Measurements from ENCODE around the gene ASMT. TPM values are rescaled to one million over a fixed set of nuclear protein-coding genes. Genes with fewer than 3 reads are reported as not detected.

ASMT gene
- total RNA-seq, 1 experiment from 2014 or later, result not detected

GRCh38 chrX:1596676-1597344, 18.0 kb upstream of the ASMT start:
- no peak overlapping the region for H3K4me2 ChIP-seq (ENCODE audit: low read length)
- intact Hi-C loops (cut with micrococcal nuclease), result no loop called here
- ATAC-seq (no peak), DNase-seq (ENCODE audit: low read depth, low spot score) (no peak)
- no peak overlapping the region for H2AFZ ChIP-seq (ENCODE audit: low read depth, low read length, poor library complexity, severe bottlenecking)
- peaks cover 14 to 45% of the 10 kb centered on the region in 2 experiments; a peak in 3 of 4 replicates for H3K36me3 ChIP-seq (ENCODE audit: control insufficient read depth in 1 of 2, insufficient read depth in 2 of 2, low read length in 2 of 2)
- H3K4me1 ChIP-seq (ENCODE audit: control insufficient read depth in 1 of 2, insufficient read depth in 2 of 2, low read length in 2 of 2), result peaks cover 0 to 6% of the 10 kb centered on the region in 2 experiments; a peak in 2 of 4 replicates
- no TSS peak for BruUV-seq (replicated peaks)
- H3K27me3 ChIP-seq (ENCODE audit: insufficient read depth, low read length), result no peaks in the 10 kb centered on the region
- H3K4me3 ChIP-seq (replicated peaks in 1 of 2; ENCODE audit: low read depth in 1 of 2, low read length in 2 of 2), result no peak overlapping the region
- no peaks in the 10 kb centered on the region for H3K9me3 ChIP-seq (ENCODE audit: control insufficient read depth in 1 of 2, insufficient read depth in 1 of 2, low read depth in 1 of 2, low read length in 2 of 2)
- no peak overlapping the region for H3K27ac ChIP-seq (ENCODE audit: low read depth, low read length)
- no peaks in the 10 kb centered on the region for H3K9me2 ChIP-seq (ENCODE audit: insufficient read depth)
- TF ChIP-seq ATF3 (IDR thresholded peaks at IDR 0.05), result no peak
- no peak for TF ChIP-seq FOSL1 (IDR thresholded peaks at IDR 0.05; ENCODE audit: low read depth)
- no peak for TF ChIP-seq ZFX (IDR thresholded peaks at IDR 0.05)
- no peak for TF ChIP-seq JUND (IDR thresholded peaks at IDR 0.05)
- no peak for TF ChIP-seq REST (IDR thresholded peaks at IDR 0.05; ENCODE audit: low read depth)
- TF ChIP-seq EZH2 (IDR thresholded peaks at IDR 0.05), result no peak
- TF ChIP-seq CTCF (IDR thresholded peaks at IDR 0.05 in 2 of 3, conservative IDR thresholded peaks at IDR 0.05 in 1 of 3; ENCODE audit: borderline replicate concordance in 1 of 3, insufficient read depth in 1 of 3, low read depth in 2 of 3, low read length in 2 of 3), result no peak
- no peak for TF ChIP-seq SP1 (IDR thresholded peaks at IDR 0.05; ENCODE audit: low read depth)
- no peak for TF ChIP-seq EGR1 (IDR thresholded peaks at IDR 0.05; ENCODE audit: low read depth)
- no peak for TF ChIP-seq ELF1 (IDR thresholded peaks at IDR 0.05; ENCODE audit: borderline replicate concordance, low read depth)
- no peak for TF ChIP-seq SIN3A (IDR thresholded peaks at IDR 0.05; ENCODE audit: low read depth)
- TF ChIP-seq POLR2AphosphoS5 (IDR thresholded peaks at IDR 0.05; ENCODE audit: low read depth, low read length), result no peak
- no peak for TF ChIP-seq POLR2A (IDR thresholded peaks at IDR 0.05; ENCODE audit: borderline replicate concordance, extremely low read depth, insufficient read depth, insufficient read length)
- TF ChIP-seq CEBPB (IDR thresholded peaks at IDR 0.05; ENCODE audit: low read depth), result no peak
- RAD21 ChIA-PET (ENCODE audit: low non-redundant PET in 1 of 2, low total read pairs in 2 of 2, uncharacterized antibody in 2 of 2, unreplicated experiment in 2 of 2), result no interaction called here
- H3K9ac ChIP-seq (ENCODE audit: low read length), result no peak overlapping the region
- H3K79me2 ChIP-seq (ENCODE audit: insufficient read depth, low read length), result peaks cover 67% of the 10 kb centered on the region
- H4K20me1 ChIP-seq (ENCODE audit: insufficient read depth), result no peaks in the 10 kb centered on the region
- POLR2A ChIA-PET, result no interaction called here
- CTCF ChIA-PET, result no interaction called here
